CD4-positive, alpha-beta T cell treated with Interleukin-12 subunit alpha and Interleukin-12 subunit beta, for 1 hour (primary cell): Measurements from ENCODE around the gene FOXD4L1.
"Not testable (repeated sequence)": the region's sequence is repeated elsewhere in the genome, so short reads cannot be mapped to it uniquely, and the experiment has no call there.

Experiments used
- DNase-seq: peaks from one replicate; pipeline ENCODE4 v3.0.0-alpha.2; 2020

FOXD4L1 gene

GRCh38 chr2:113498365-113498764 lies at the start of gene FOXD4L1:
TSS of gene FOXD4L1 (plus strand) at chr2:113498665. CDS start at chr2:113499257, 592 bp downstream.
- not testable (repeated sequence) for DNase-seq

GRCh38 chr2:113465770-113466169 lies 32.7 kb upstream of the FOXD4L1 start:
- not testable (repeated sequence) for DNase-seq

GRCh38 chr2:113476688-113477368 lies 21.6 kb upstream of the FOXD4L1 start:
- DNase-seq = not testable (repeated sequence)

- DNase-seq = not testable (repeated sequence)
These were observed 1.9 kb upstream of the FOXD4L1 start for GRCh38 chr2:113496527-113496926.

DNA sequence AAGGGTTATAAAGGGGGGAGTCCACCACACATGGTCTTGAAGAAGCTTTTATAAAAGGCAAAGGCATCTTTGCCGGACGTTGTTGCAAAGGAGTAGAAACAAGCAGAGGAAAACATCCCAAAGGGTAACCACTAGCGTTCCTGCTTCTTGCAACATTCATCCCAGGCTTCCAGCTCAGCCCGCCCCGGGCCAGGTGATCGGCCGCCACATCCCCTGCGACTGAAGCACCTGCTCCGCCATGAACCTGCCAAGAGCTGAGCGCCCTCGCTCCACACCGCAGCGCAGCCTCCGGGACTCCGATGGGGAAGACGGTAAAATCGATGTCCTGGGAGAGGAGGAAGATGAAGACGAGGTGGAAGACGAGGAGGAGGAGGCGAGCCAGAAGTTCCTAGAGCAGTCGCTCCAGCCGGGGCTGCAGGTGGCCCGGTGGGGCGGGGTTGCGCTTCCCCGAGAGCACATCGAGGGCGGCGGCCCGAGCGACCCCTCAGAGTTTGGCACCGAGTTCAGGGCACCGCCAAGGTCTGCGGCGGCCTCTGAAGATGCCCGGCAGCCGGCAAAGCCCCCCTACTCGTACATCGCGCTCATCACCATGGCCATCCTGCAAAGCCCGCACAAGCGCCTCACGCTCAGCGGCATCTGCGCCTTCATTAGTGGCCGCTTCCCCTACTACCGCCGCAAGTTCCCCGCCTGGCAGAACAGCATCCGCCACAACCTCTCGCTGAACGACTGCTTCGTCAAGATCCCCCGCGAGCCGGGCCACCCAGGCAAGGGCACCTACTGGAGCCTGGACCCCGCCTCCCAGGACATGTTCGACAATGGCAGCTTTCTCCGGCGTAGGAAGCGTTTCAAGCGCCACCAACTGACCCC lies 787 bp downstream of the FOXD4L1 start:
- not testable (repeated sequence) for DNase-seq

DNA sequence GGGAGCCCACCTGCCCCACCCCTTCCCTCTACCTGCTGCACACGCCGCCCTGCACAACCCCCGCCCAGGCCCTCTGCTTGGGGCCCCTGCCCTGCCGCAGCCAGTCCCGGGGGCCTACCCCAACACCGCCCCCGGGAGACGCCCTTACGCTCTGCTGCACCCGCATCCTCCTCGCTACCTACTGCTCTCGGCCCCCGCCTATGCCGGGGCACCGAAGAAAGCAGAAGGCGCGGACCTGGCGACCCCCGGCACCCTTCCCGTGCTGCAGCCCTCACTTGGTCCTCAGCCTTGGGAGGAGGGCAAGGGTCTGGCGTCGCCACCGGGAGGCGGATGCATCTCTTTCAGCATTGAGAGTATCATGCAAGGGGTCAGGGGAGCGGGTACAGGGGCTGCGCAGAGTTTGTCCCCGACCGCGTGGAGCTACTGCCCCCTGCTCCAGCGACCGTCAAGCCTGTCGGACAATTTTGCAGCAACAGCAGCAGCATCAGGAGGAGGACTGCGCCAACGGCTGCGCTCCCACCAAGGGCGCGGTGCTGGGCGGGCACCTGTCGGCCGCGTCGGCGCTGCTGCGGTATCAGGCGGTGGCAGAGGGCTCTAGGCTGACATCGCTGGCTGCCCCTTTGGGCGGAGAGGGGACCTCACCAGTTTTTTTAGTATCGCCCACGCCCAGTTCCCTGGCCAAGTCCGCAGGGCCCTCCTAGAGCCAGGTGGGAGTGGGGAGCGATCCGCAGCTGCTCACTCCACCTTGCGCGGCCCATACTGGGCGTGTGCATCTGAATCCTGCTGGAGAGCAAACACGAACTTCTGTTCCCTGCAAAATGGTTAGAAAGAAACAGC lies 1.6 kb downstream of the FOXD4L1 start:
- DNase-seq = not testable (repeated sequence)

DNA sequence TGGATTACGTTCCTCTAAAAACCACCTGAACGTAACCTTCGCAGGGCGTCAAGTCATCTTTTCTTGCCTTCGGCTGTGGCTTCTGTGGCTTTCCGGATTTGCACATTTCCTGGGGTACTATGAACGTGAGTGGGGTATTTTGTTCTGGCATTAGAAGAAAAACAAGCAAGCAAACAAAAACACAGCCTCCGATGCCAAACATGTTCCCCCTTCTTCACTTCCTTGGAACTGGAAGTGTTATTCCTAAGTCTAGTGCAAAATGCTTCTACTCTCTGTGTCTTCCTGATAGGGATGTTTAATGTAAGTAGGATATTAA lies 2.2 kb downstream of the FOXD4L1 start:
- DNase-seq = not testable (repeated sequence)

GRCh38 chr2:113502216-113503093 lies 4.0 kb downstream of the FOXD4L1 start:
- DNase-seq = not testable (repeated sequence)

GRCh38 chr2:113503094-113504042 lies 4.9 kb downstream of the FOXD4L1 start:
- DNase-seq = peak; percentile 34

DNA sequence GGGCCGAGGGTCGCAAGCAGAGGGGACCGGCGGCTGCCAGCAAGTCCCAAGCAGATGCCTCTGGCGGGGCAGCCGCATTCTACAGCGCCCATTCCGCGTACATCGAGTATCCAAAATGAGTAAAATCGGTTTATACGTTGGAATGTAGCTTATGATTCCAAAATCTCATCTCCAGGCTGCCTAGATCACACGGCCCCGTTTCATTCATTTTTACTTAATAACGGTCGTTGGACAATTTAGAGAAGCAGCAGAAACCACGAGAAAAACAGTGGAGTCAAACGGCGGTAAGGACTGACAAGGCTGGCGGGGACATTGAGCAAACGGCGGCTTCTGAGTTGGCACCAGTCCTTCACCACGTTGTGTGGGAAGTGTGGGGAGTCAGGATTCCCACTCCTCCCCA lies 5.6 kb downstream of the FOXD4L1 start:
- DNase-seq = not testable (repeated sequence)

DNA sequence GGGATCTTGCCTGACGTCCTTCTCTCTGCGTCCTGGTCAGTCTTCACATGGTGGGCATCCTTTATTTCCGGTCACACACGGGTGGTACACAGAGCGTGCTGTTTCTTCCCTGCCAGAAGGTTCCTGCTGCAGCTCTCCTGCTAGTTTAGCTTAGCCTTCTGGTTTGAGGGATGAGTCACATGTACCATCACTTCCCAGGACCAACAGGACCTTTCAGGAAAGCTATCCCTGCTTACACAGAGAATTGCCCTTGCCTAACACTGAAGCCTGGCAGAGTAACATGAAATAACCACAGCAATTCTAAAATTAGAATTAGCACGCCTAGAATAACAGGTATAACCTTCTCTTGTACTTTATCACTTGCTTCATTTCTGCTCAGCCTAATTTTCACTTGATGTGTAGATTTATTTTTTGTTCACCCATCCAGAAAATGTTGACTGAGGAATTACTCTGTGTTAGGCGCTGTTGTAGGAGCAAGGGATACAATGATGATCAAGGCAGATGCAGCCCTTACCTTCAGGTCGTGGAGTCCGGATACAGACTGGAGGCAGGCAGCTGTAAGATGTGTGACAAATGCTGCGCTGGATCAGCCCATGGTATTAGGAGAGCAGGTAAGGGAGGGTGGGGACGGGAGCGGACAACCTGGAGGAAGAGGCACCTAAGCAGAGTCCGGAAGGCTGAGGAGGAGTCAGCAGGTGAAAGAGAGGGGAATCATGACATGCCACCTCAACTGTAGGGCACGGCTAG lies 9.1 kb downstream of the FOXD4L1 start:
- DNase-seq = not testable (repeated sequence)

- not testable (repeated sequence) for DNase-seq
These were observed 9.7 kb downstream of the FOXD4L1 start for GRCh38 chr2:113508187-113508586.

DNA sequence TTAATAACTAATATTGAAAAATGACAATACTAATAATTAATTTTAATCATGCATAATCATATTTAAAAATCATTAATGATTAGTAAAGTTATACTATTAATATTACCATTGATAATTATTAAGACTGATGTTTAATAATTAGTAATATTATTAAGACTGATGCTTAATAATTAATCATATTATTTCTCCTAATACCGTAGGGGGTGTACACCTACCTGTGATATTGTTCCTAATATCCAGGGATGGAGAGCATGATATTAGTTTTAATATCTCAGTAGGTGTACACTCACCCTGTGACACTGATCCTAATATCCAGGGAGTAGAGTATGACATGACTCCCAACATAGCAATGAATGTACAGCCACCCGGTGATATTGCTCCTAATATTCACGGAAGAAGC lies 12.4 kb downstream of the FOXD4L1 start:
- DNase-seq = not testable (repeated sequence)

DNA sequence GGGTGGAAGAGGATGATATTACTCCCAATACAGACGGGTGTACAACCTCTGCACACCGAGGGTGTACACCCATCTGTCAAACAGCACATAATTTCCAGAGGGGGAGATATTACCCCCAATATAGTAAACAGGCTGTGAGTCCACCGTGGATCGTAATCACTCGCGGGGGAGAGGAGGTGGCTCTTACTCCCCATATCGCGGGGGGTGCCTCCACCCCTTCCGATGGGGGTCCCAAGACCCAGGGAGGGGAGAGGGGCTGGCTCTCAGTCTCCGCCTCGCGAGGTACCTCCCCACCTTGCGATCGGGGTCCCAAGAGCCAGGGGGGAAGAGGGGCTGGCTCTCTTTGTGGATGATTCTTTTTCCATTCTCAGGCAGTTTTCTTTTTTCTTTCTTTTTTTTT lies 13.4 kb downstream of the FOXD4L1 start:
- DNase-seq = not testable (repeated sequence)

GRCh38 chr2:113515457-113515856 lies 17.0 kb downstream of the FOXD4L1 start:
- DNase-seq = not testable (repeated sequence)

GRCh38 chr2:113515995-113516394 lies 17.5 kb downstream of the FOXD4L1 start:
- DNase-seq = not testable (repeated sequence)

GRCh38 chr2:113517025-113517424 lies 18.6 kb downstream of the FOXD4L1 start:
- not testable (repeated sequence) for DNase-seq

- DNase-seq = not testable (repeated sequence)
These were observed 22.4 kb downstream of the FOXD4L1 start for GRCh38 chr2:113520837-113521236.

DNA sequence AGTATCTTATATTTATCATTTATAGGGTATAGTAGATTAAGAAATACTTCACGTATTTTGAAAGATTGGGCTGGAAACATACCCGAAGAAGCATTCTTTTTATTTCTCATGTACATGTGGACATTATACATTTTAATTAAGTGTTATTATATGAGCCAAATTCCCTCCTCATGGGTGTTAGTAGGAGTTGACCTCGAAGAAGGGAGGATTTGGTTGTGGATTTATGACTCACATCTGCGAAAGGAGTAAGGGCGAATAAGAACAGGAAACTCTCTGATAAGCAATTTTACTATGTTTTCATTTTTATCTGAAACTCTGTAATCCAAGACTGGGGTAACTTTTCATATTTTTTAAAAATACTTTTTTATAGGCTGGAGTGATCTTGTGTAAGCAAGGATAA lies 23.0 kb downstream of the FOXD4L1 start:
- not testable (repeated sequence) for DNase-seq

- not testable (repeated sequence) for DNase-seq
These were observed 26.5 kb downstream of the FOXD4L1 start for GRCh38 chr2:113524986-113525385.
